Esophagus squamous epithelium (tissue), 4 donors: ENCODE results near the gene RNF144A.

Experiments
- CTCF ChIP-seq, 6 experiments: fragments of 450-650 bp in 4 of 6; fragments of 200-600 bp in 2 of 6; sonication (generic) in 2 of 6; IDR thresholded peaks; one replicate each; pipeline ENCODE4 v1.5.1; 2016 to 2019; ENCODE audit warnings: antibody characterized with exemption in 6 of 6, mild to moderate bottlenecking in 4 of 6, moderate library complexity in 4 of 6
- POLR2A ChIP-seq, 4 donors: fragments of 450-650 bp; IDR thresholded peaks; one replicate each; pipeline ENCODE4 v1.6.1; 2017; ENCODE audit warnings: antibody characterized with exemption in 4 of 4, mild to moderate bottlenecking in 4 of 4, moderate library complexity in 3 of 4

DNA sequence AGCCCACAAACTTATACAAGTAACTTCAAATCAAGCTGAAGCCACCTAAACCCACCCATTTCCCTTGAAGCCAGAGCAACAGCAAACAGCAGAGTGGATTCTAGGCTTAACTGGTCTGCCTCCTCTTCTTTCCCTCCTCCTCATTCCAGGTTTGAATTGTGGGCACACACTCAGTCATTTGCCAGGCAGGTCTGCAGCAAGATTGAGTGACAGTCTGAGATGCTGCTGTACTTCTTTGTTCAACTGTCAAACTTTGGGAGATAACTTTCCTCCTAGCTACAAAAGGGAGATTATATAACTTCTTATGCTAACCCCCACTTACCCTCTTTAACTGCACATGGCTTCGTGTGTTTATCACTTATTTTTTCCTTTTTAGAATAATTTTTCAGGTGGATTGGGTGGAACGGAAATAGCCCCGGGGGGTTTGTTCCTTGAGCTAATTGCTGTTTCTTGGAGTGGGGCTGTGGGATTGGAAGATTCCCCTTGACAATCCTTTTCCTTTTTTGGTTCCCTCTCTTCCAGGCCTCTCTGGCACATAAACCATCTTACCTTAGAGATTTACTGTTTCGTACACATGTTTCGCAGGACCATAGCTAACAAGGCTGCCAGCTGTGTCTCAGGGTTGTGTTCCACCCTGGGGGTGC is 55.0 kb downstream of the RNF144A start:
- TF ChIP-seq CTCF (IDR thresholded peaks at IDR 0.05) (no peak), POLR2A (IDR thresholded peaks at IDR 0.05) (no peak)
